ENCODE results near the gene MSI2. TPM values are rescaled to one million over a fixed set of nuclear protein-coding genes. Genes with fewer than 3 reads are reported as not detected.

MSI2 gene
- total RNA-seq, 6 experiments from 2014 or later: 12.0 to 22.6 (median 19.4) TPM

DNA sequence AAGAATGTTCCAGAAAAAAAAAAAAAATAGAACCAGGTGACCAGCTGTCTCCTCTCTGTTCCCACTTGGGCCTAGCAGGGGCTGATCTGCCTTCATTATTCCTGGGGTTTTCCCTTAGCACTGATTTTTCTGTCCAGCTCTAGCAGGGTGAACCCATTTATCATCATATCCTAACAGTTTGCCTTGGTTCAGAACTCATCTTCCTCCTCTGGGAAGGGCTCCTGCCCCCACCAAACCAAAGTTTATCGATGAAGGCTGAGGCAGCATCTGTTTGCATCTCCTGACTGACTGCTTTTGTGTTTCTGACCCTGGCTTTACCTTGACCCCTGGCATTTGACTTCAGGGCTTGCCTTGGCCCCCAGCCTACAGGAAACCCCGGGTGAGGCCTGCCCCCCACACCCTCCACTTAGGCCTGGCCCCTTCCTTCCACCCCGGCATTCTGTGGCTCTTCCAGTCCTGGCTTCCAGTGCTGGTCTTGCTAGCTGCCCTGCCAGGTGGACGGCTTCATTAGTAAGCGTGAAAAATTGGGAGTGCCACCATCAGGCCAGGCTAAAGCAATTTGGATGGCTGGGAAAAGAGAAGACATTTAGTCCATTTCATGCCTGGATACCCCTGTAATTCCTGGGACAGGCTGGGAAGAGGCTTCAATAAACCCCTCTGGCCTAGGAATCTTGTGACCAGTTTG lies 323.9 kb downstream of the MSI2 start:
- Histone ChIP-seq H3K9me3 (no peaks in the 10 kb centered on the region), H3K27me3 (no peaks in the 10 kb centered on the region), H3K27ac (no peak overlapping the region), H3K4me1 (peaks cover 0 to 10% (median 0%) of the 10 kb centered on the region in 4 donors), H3K36me3 (no peaks in the 10 kb centered on the region), H3K4me3 (no peak overlapping the region)
- intact Hi-C loops (cut with DNase I): no loop called here
- no peak for DNase-seq
- no peak for ATAC-seq
- 67% methylated on average over 4 of the region's 5 CpGs for WGBS (ENCODE audit: insufficient coverage, low coverage, low lambda C conversion rate, missing lambda C conversion rate)
- TF ChIP-seq, protein P1, sequence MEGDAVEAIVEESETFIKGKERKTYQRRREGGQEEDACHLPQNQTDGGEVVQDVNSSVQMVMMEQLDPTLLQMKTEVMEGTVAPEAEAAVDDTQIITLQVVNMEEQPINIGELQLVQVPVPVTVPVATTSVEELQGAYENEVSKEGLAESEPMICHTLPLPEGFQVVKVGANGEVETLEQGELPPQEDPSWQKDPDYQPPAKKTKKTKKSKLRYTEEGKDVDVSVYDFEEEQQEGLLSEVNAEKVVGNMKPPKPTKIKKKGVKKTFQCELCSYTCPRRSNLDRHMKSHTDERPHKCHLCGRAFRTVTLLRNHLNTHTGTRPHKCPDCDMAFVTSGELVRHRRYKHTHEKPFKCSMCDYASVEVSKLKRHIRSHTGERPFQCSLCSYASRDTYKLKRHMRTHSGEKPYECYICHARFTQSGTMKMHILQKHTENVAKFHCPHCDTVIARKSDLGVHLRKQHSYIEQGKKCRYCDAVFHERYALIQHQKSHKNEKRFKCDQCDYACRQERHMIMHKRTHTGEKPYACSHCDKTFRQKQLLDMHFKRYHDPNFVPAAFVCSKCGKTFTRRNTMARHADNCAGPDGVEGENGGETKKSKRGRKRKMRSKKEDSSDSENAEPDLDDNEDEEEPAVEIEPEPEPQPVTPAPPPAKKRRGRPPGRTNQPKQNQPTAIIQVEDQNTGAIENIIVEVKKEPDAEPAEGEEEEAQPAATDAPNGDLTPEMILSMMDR (IDR thresholded peaks at IDR 0.05): no peak
- TF ChIP-seq POLR2A (IDR thresholded peaks at IDR 0.05): no peak

DNA sequence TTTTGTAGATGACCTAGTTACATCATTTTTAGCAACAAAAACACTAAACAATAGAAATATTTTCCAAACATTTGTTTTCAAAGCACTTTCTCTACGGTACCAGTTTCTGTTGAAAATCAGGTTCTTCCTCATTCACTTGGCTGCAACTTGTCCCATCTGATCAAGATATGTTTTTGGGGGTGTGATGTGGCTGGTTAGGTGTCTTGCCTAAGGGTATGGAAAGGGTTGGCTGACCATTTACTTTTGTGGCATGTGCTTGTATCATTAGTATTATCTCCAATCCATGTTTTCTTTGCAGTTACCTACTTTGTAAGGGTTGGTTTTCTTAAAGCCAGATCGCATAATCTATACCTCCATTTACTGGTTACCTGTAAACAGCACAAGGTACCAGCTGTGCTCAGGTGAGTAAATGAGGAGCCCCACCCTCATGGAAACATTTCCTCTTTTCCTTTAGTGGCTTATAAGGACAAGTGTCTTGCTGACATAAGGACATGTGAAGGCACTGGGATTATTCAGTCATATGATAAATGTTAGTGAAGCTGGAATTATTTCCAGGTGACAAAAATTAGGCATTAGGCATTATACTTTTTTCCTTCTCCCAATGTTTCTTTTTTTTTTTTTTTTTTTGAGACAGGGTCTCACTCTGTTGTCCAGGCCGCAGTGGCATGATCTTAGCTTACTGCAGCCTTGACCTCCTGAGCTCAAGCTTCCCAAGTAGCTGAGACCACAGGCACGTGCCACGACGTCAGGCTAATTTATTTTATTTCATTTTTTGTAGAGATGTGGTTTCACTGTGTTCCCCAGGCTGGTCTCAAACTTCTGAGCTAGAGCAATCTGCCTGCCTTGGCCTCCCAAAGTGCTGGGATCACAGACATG lies 326.8 kb downstream of the MSI2 start:
- H3K27me3 ChIP-seq: no peaks in the 10 kb centered on the region
- intact Hi-C loops (cut with DNase I): no loop called here
- no peaks in the 10 kb centered on the region for H3K9me3 ChIP-seq
- no peak overlapping the region for H3K4me3 ChIP-seq
- 78% methylated on average over 6 of the region's 6 CpGs for WGBS (ENCODE audit: insufficient coverage, low coverage, low lambda C conversion rate, missing lambda C conversion rate)
- TF ChIP-seq, protein P1 (IDR thresholded peaks at IDR 0.05): no peak
- TF ChIP-seq POLR2A (IDR thresholded peaks at IDR 0.05): no peak
- H3K36me3 ChIP-seq: no peaks in the 10 kb centered on the region
- H3K4me1 ChIP-seq: peaks cover 0 to 2% (median 0%) of the 10 kb centered on the region in 4 donors
- no peak overlapping the region for H3K27ac ChIP-seq
- ATAC-seq (no peak), DNase-seq (no peak)

DNA sequence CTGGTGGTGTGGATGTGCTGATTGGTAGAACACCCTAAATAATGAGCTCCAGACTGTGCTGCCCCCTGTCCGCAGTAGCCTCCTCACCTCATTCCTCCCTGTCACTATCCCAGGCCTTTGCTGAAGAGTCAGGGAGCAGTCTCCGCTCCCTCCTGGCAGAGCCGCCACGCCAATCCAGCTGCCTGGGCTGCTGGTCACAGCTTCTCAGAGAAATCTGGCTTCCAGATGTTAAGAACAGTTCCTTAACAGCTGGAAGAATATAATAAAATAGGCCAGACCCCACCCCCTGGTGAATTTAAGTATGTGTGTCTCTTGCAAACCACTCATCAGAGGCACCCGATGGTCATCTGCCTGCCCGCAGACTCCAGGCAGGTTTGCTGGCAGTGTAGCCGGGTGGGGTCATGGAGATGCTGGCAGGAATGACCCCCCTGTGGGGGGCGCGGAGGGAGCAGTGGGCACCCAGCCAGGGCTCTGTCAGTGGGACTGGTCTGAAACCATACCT lies 327.8 kb downstream of the MSI2 start:
- Histone ChIP-seq H3K36me3 (no peaks in the 10 kb centered on the region), H3K4me3 (no peak overlapping the region), H3K27ac (no peak overlapping the region), H3K27me3 (no peaks in the 10 kb centered on the region), H3K4me1 (no peaks in the 10 kb centered on the region), H3K9me3 (no peaks in the 10 kb centered on the region)
- WGBS (ENCODE audit: insufficient coverage, low coverage, low lambda C conversion rate, missing lambda C conversion rate): 93% methylated on average over 5 of the region's 9 CpGs
- TF ChIP-seq, protein P1 (IDR thresholded peaks at IDR 0.05): no peak
- TF ChIP-seq POLR2A (IDR thresholded peaks at IDR 0.05): no peak
- ATAC-seq (no peak), DNase-seq (no peak)
- intact Hi-C loops (cut with DNase I): no loop called here

DNA sequence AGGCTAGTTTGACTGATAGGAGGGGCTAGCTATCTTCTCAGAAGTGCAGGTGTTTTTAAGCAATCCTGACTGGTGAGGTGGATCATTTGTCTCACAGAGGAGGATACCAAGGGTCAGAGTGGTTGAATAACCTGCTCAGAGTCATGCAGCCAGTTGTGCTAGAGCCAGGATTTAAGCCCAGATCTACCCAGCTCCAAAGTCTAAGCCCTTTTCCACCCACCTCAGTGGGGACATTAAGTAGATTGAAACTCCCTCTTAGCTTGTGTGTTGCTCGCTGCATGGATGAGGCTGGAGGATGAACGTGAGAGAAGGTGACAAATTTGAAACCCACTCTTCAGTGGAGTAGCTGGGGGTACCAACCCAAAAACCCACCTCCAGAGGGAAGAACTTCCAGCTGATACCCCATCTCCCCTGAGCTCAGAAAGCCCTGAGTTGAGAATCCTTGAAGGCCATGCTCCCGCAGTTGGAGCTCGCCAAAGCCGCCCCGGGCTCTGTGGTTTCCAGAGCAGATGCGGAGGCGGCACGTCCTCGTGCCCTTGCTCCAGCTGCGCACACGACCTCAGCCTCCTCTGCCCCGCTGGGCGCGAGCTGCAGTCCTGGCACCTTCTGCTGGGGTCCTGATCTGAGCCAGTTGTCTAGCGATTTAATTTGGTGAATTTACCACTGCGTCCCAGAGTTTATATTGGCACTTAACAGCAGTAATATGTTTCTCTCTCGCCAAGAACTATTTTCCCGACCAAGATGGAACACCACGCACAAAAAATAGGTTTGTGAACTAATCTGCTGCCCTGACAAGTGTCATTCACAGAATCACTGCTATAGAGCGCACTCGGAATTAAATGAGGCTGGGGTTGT lies 329.2 kb downstream of the MSI2 start:
- no peak overlapping the region for H3K4me3 ChIP-seq
- no peaks in the 10 kb centered on the region for H3K4me1 ChIP-seq
- TF ChIP-seq, protein P1 (IDR thresholded peaks at IDR 0.05): no peak
- no peak for TF ChIP-seq POLR2A (IDR thresholded peaks at IDR 0.05)
- DNase-seq: no peak
- intact Hi-C loops (cut with DNase I): no loop called here
- no peak overlapping the region for H3K27ac ChIP-seq
- H3K27me3 ChIP-seq: no peaks in the 10 kb centered on the region
- H3K36me3 ChIP-seq: no peaks in the 10 kb centered on the region
- no peaks in the 10 kb centered on the region for H3K9me3 ChIP-seq
- 93% methylated on average over 11 of the region's 22 CpGs for WGBS (ENCODE audit: insufficient coverage, low coverage, low lambda C conversion rate, missing lambda C conversion rate)
- ATAC-seq: no peak

All from right lobe of liver (tissue), 6 donors.